DOHH2 (cell line): ENCODE measurements around the gene MRPL43.

Experiments used
- H3F3A ChIP-seq: fragments of 200-600 bp; sonication (generic), shearing (Covaris generic); 2 replicates; pipeline ENCODE4 v1.6.0; 2016; ENCODE audit warnings: antibody characterized with exemption, mild to moderate bottlenecking; ENCODE audit not compliant: control insufficient read depth, insufficient read depth
- H3K27ac ChIP-seq: fragments of 200-600 bp; sonication (generic); 2 replicates; pipeline ENCODE4 v1.5.1; 2014; ENCODE audit warnings: low read depth, mild to moderate bottlenecking, low read length, moderate library complexity
- H3K27me3 ChIP-seq: fragments of 200-600 bp; sonication (generic); 2 replicates; pipeline ENCODE4 v1.6.1; 2014; ENCODE audit warnings: mild to moderate bottlenecking, low read length, mixed read lengths; ENCODE audit not compliant: control insufficient read depth
- H3K36me3 ChIP-seq: fragments of 200-600 bp; sonication (generic); 2 replicates; pipeline ENCODE4 v1.6.1; 2014; ENCODE audit warnings: mild to moderate bottlenecking, low read length, moderate library complexity, mixed read lengths; ENCODE audit not compliant: control insufficient read depth
- H3K4me1 ChIP-seq: fragments of 200-600 bp; sonication (generic); 2 replicates; pipeline ENCODE4 v1.6.1; 2014; ENCODE audit warnings: mild to moderate bottlenecking, low read length, mixed read lengths; ENCODE audit not compliant: control insufficient read depth
- H3K4me2 ChIP-seq: fragments of 200-600 bp; sonication (generic); 2 replicates; pipeline ENCODE4 v1.6.0; 2014; ENCODE audit warnings: mild to moderate bottlenecking, low read length, moderate library complexity
- H3K4me3 ChIP-seq: fragments of 200-600 bp; sonication (generic); 2 replicates; pipeline ENCODE4 v1.5.1; 2014; ENCODE audit warnings: mild to moderate bottlenecking, low read length, mixed read lengths
- H3K79me2 ChIP-seq: fragments of 200-600 bp; sonication (generic); 2 replicates; pipeline ENCODE4 v1.6.1; 2014; ENCODE audit warnings: mild to moderate bottlenecking, low read length, mixed read lengths; ENCODE audit not compliant: control insufficient read depth
- H3K9me2 ChIP-seq: fragments of 200-600 bp; sonication (generic); replicated peaks from 2 replicates; pipeline ENCODE4 v1.6.1; 2014; ENCODE audit warnings: mild to moderate bottlenecking, low read length, mixed read lengths; ENCODE audit not compliant: control insufficient read depth
- H3K9me3 ChIP-seq: fragments of 200-600 bp; sonication (generic); 2 replicates; pipeline ENCODE4 v1.6.1; 2014; ENCODE audit warnings: antibody characterized with exemption, low read length, mixed read lengths; ENCODE audit not compliant: control insufficient read depth, insufficient read depth
- H4K20me1 ChIP-seq: fragments of 200-600 bp; sonication (generic); 2 replicates; pipeline ENCODE4 v1.6.0; 2014; ENCODE audit warnings: low read depth, mild to moderate bottlenecking, antibody characterized with exemption, low read length, moderate library complexity; ENCODE audit not compliant: control insufficient read depth, insufficient read depth
- CTCF ChIP-seq: fragments of 200-600 bp; sonication (generic); IDR thresholded peaks from one replicate; pipeline ENCODE4 v1.5.1; 2014; ENCODE audit warnings: antibody characterized with exemption, mild to moderate bottlenecking, low read depth, low read length; ENCODE audit not compliant: poor library complexity, severe bottlenecking
- EZH2phosphoT487 ChIP-seq: fragments of 200-600 bp; sonication (generic); IDR thresholded peaks from 2 replicates; pipeline ENCODE4 v1.6.1; 2017; ENCODE audit warnings: borderline replicate concordance, mild to moderate bottlenecking, antibody characterized with exemption, low read length, moderate library complexity, mixed read lengths

MRPL43 gene

GRCh38 chr10:100968062-100968736, 19.1 kb downstream of the MRPL43 start:
- H4K20me1 ChIP-seq: no peaks in the 10 kb centered on the region
- TF ChIP-seq EZH2phosphoT487 (no peak), CTCF (no peak)
- H3K9me3 ChIP-seq: no peaks in the 10 kb centered on the region
- H3K36me3 ChIP-seq: peaks cover 17% of the 10 kb centered on the region; the same call in 1 of the 2 replicates
- H3K4me1 ChIP-seq: peaks cover 11% of the 10 kb centered on the region
- no peak overlapping the region for H3K4me3 ChIP-seq
- H3K27me3 ChIP-seq: peaks cover 12% of the 10 kb centered on the region
- no peak overlapping the region for H3K4me2 ChIP-seq
- H3K79me2 ChIP-seq: no peaks in the 10 kb centered on the region
- H3F3A ChIP-seq: peaks cover 5% of the 10 kb centered on the region
- no peaks in the 10 kb centered on the region for H3K9me2 ChIP-seq
- no peak overlapping the region for H3K27ac ChIP-seq

GRCh38 chr10:100967332-100967731, 20.0 kb downstream of the MRPL43 start:
- Histone ChIP-seq H3K4me3 (no peak overlapping the region), H3K9me3 (no peaks in the 10 kb centered on the region), H3K9me2 (no peaks in the 10 kb centered on the region), H3K27me3 (peaks cover 12% of the 10 kb centered on the region), H3K4me2 (no peak overlapping the region), H3K27ac (no peak overlapping the region), H4K20me1 (no peaks in the 10 kb centered on the region), H3K36me3 (peaks cover 25% of the 10 kb centered on the region), H3F3A (peaks cover 5% of the 10 kb centered on the region), H3K4me1 (peaks cover 11% of the 10 kb centered on the region), H3K79me2 (no peaks in the 10 kb centered on the region)
- TF ChIP-seq EZH2phosphoT487 (no peak), CTCF (no peak)

- Histone ChIP-seq H3K27ac (no peak overlapping the region), H3K4me1 (peaks cover 11% of the 10 kb centered on the region)
- TF ChIP-seq EZH2phosphoT487: no peak
- no peak for TF ChIP-seq CTCF
Observed at GRCh38 chr10:100966887-100967286, 20.4 kb downstream of the MRPL43 start.

More at GRCh38 chr10:100966887-100967286, 20.4 kb downstream of the MRPL43 start:
- H3F3A ChIP-seq: peaks cover 5% of the 10 kb centered on the region
- no peak overlapping the region for H3K4me3 ChIP-seq
- peaks cover 30% of the 10 kb centered on the region for H3K36me3 ChIP-seq
- no peaks in the 10 kb centered on the region for H4K20me1 ChIP-seq
- peaks cover 12% of the 10 kb centered on the region for H3K27me3 ChIP-seq
- no peaks in the 10 kb centered on the region for H3K9me2 ChIP-seq
- no peaks in the 10 kb centered on the region for H3K9me3 ChIP-seq
- no peaks in the 10 kb centered on the region for H3K79me2 ChIP-seq
- H3K4me2 ChIP-seq: no peak overlapping the region
